ENCODE results near the gene TEKTIP1.

TEKTIP1 gene

GRCh38 chr19:3518659-3519058 is 20.3 kb upstream of the TEKTIP1 start:
- no peak for TF ChIP-seq BHLHE40 (IDR thresholded peaks at IDR 0.05; ENCODE audit: borderline replicate concordance)
- no peak for TF ChIP-seq CTBP1 (IDR thresholded peaks at IDR 0.05; ENCODE audit: borderline replicate concordance)
- TF ChIP-seq LEF1 (IDR thresholded peaks at IDR 0.05; ENCODE audit: borderline replicate concordance), result no peak
- TF ChIP-seq TARDBP (IDR thresholded peaks at IDR 0.05), result no peak
- TF ChIP-seq NFRKB (IDR thresholded peaks at IDR 0.05), result no peak
- no peak for TF ChIP-seq PKNOX1 (IDR thresholded peaks at IDR 0.05)
- no peak for TF ChIP-seq FOXA1 (IDR thresholded peaks at IDR 0.05)
- TF ChIP-seq FOXM1 (IDR thresholded peaks at IDR 0.05; ENCODE audit: borderline replicate concordance), result no peak
- no peak for TF ChIP-seq FOXK2 (IDR thresholded peaks at IDR 0.05)
- no peak for TF ChIP-seq SUZ12 (IDR thresholded peaks at IDR 0.05)
- TF ChIP-seq HDGF (IDR thresholded peaks at IDR 0.05; ENCODE audit: borderline replicate concordance), result no peak
- no peak for TF ChIP-seq L3MBTL2 (conservative IDR thresholded peaks at IDR 0.05)
- no peak for TF ChIP-seq ELF4 (IDR thresholded peaks at IDR 0.05)
- TF ChIP-seq SP1 (IDR thresholded peaks at IDR 0.05), result no peak
- TF ChIP-seq ZNF384 (IDR thresholded peaks at IDR 0.05), result no peak
- no peak for TF ChIP-seq ARNT (IDR thresholded peaks at IDR 0.05)
- DNase-seq (ENCODE audit: extremely low spot score), result no peak
- ChIA-PET POLR2A (no interaction called here), CTCF (no interaction called here)

GRCh38 chr19:3519126-3519525 is 19.8 kb upstream of the TEKTIP1 start:
- ChIA-PET POLR2A (no interaction called here), CTCF (no interaction called here)
- no peak for TF ChIP-seq TARDBP (IDR thresholded peaks at IDR 0.05)
- no peak for TF ChIP-seq ARNT (IDR thresholded peaks at IDR 0.05)
- no peak for TF ChIP-seq FOXK2 (IDR thresholded peaks at IDR 0.05)
- TF ChIP-seq CTBP1 (IDR thresholded peaks at IDR 0.05; ENCODE audit: borderline replicate concordance), result no peak
- no peak for TF ChIP-seq FOXA1 (IDR thresholded peaks at IDR 0.05)
- TF ChIP-seq SUZ12 (IDR thresholded peaks at IDR 0.05), result no peak
- no peak for TF ChIP-seq L3MBTL2 (conservative IDR thresholded peaks at IDR 0.05)
- TF ChIP-seq LEF1 (IDR thresholded peaks at IDR 0.05; ENCODE audit: borderline replicate concordance), result no peak
- no peak for TF ChIP-seq HDGF (IDR thresholded peaks at IDR 0.05; ENCODE audit: borderline replicate concordance)
- no peak for TF ChIP-seq BHLHE40 (IDR thresholded peaks at IDR 0.05; ENCODE audit: borderline replicate concordance)
- no peak for TF ChIP-seq FOXM1 (IDR thresholded peaks at IDR 0.05; ENCODE audit: borderline replicate concordance)
- no peak for TF ChIP-seq ELF4 (IDR thresholded peaks at IDR 0.05)
- TF ChIP-seq NFRKB (IDR thresholded peaks at IDR 0.05), result no peak
- no peak for TF ChIP-seq SP1 (IDR thresholded peaks at IDR 0.05)
- no peak for TF ChIP-seq PKNOX1 (IDR thresholded peaks at IDR 0.05)
- no peak for DNase-seq (ENCODE audit: extremely low spot score)

- TF ChIP-seq PKNOX1 (IDR thresholded peaks at IDR 0.05), result no peak
- no peak for TF ChIP-seq FOXK2 (IDR thresholded peaks at IDR 0.05)
- no peak for TF ChIP-seq LEF1 (IDR thresholded peaks at IDR 0.05; ENCODE audit: borderline replicate concordance)
- TF ChIP-seq ELF4 (IDR thresholded peaks at IDR 0.05), result no peak
- no peak for TF ChIP-seq TARDBP (IDR thresholded peaks at IDR 0.05)
- no peak for DNase-seq (ENCODE audit: extremely low spot score)
- CTCF ChIA-PET, result no interaction called here
- POLR2A ChIA-PET, result no interaction called here
Measured at GRCh38 chr19:3520166-3521103, 18.5 kb upstream of the TEKTIP1 start.

GRCh38 chr19:3521104-3521445 is 17.9 kb upstream of the TEKTIP1 start:
- ChIA-PET POLR2A (no interaction called here), CTCF (no interaction called here)
- no peak for DNase-seq (ENCODE audit: extremely low spot score)
- TF ChIP-seq SUZ12 (IDR thresholded peaks at IDR 0.05) (no peak), TARDBP (IDR thresholded peaks at IDR 0.05) (no peak), LEF1 (IDR thresholded peaks at IDR 0.05; ENCODE audit: borderline replicate concordance) (no peak), HDGF (IDR thresholded peaks at IDR 0.05; ENCODE audit: borderline replicate concordance) (no peak), PKNOX1 (IDR thresholded peaks at IDR 0.05) (no peak), ZNF384 (IDR thresholded peaks at IDR 0.05) (no peak), ELF4 (IDR thresholded peaks at IDR 0.05) (no peak), L3MBTL2 (conservative IDR thresholded peaks at IDR 0.05) (no peak), SP1 (IDR thresholded peaks at IDR 0.05) (no peak), FOXM1 (IDR thresholded peaks at IDR 0.05; ENCODE audit: borderline replicate concordance) (no peak), CTBP1 (IDR thresholded peaks at IDR 0.05; ENCODE audit: borderline replicate concordance) (no peak), FOXA1 (IDR thresholded peaks at IDR 0.05) (no peak), NFRKB (IDR thresholded peaks at IDR 0.05) (no peak)

GRCh38 chr19:3522421-3523360 is 16.3 kb upstream of the TEKTIP1 start:
- CTCF ChIA-PET, result no interaction called here
- TF ChIP-seq BHLHE40 (IDR thresholded peaks at IDR 0.05; ENCODE audit: borderline replicate concordance) (no peak), SP1 (IDR thresholded peaks at IDR 0.05) (no peak), TARDBP (IDR thresholded peaks at IDR 0.05) (no peak), ZNF384 (IDR thresholded peaks at IDR 0.05) (no peak), LEF1 (IDR thresholded peaks at IDR 0.05; ENCODE audit: borderline replicate concordance) (no peak), ARNT (IDR thresholded peaks at IDR 0.05) (no peak), FOXA1 (IDR thresholded peaks at IDR 0.05) (no peak), L3MBTL2 (conservative IDR thresholded peaks at IDR 0.05) (no peak), PKNOX1 (IDR thresholded peaks at IDR 0.05) (no peak), SUZ12 (IDR thresholded peaks at IDR 0.05) (no peak), FOXM1 (IDR thresholded peaks at IDR 0.05; ENCODE audit: borderline replicate concordance) (no peak), FOXK2 (IDR thresholded peaks at IDR 0.05) (no peak), ELF4 (IDR thresholded peaks at IDR 0.05) (no peak), NFRKB (IDR thresholded peaks at IDR 0.05) (no peak), CTBP1 (IDR thresholded peaks at IDR 0.05; ENCODE audit: borderline replicate concordance) (no peak)
- POLR2A ChIA-PET, result no interaction called here
- DNase-seq (ENCODE audit: extremely low spot score), result no peak

All from HEK293T (cell line).